Measurements from ENCODE around the gene NFKBIB.
A peak's percentile ranks its signal among the peaks of the same experiment; 100 is the strongest.
"Not testable (repeated sequence)": the region's sequence is repeated elsewhere in the genome, so short reads cannot be mapped to it uniquely, and the experiment has no call there.

Gene NFKBIB

DNA sequence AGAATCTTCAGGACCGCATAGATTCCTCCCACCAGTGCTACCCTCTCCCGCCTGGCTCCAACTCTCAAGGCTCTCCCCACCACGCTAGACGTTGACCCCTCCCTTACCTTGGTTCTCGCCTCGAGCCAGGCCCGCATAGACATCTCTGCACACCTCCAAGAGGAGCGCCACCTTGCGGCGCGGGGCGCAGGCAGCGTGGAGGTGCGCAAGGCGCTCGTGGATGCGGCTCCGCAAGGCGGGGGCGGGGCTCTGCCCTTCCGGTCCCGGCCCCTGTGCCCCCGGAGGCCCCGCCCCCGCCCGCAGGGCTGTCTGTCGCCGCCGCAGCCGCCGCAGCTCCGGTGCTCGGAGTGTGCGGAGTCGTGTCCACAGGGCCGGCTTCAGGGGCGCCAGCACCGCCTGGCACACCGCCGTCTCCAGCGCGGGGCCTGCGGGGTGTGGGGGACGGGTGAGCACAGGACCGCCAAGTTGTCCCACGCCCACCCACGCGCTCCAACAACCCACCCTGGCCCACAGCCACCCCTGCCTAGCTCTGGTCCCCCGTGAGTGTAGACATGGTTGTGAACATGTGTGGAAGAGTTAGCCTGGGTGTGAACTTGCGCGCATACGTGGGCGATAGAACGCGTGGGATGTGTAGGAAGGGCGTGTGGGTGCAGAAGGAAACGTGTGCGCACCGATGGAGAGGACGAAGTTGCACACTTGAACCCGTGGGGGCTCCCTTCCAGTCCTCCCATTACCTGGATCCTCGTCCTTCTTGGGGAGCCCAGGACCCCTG is 29.7 kb upstream of the NFKBIB start:
- H3K9ac ChIP-seq = peak overlapping the region; percentile 25 to 72 (median 62); a peak in 20 of 22 replicates
- H3K4me3 ChIP-seq = peak overlapping the region; percentile 50 to 69 (median 57)
- TF ChIP-seq Cebpa-rat (IDR thresholded peaks at IDR 0.05) = no peak
- H3K4me1 ChIP-seq = peaks cover 57 to 89% (median 79%) of the 10 kb centered on the region in 10 experiments
- no peaks in the 10 kb centered on the region; a peak in 1 of 22 replicates for H4K20me1 ChIP-seq
- peak overlapping the region in 9 of 11 experiments; percentile 24 to 65 (median 55); a peak in 14 of 22 replicates for H3K27ac ChIP-seq
- no peaks in the 10 kb centered on the region for H3K9me3 ChIP-seq (replicated peaks in 1 of 11)
- H3K4me2 ChIP-seq = peak overlapping the region; percentile 85 to 99 (median 95)
- no peaks in the 10 kb centered on the region for H3K36me3 ChIP-seq
- no peaks in the 10 kb centered on the region for H3K27me3 ChIP-seq

DNA sequence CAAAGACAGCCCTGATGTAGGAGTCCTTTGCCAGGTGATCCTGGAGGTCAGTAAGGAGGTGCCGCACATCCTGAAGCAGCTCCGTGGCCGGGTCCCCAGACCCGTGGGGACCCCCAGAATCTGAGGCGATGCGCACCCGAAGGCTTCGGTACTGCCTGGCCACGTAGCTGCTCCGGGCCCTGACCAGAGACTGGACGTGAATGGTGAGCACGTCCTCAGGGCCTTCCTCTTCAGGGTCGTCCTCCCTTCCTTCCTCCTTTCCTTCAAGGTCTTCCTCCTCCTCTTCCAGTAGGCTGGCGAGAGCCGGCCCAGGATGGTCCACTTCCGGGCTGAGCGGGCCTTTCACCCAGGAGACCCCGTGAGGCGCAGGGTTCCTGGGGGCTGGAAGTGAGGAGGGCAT is 29.2 kb upstream of the NFKBIB start:
- H3K4me3 ChIP-seq = peak overlapping the region in 3 of 10 experiments; percentile 57 to 65 (median 57); a peak in 4 of 20 replicates
- H3K4me1 ChIP-seq = peaks cover 51 to 84% (median 75%) of the 10 kb centered on the region in 10 experiments
- H3K36me3 ChIP-seq = no peaks in the 10 kb centered on the region
- H3K27ac ChIP-seq = peak overlapping the region in 5 of 11 experiments; percentile 24 to 63 (median 55); a peak in 4 of 22 replicates
- TF ChIP-seq Cebpa-rat (IDR thresholded peaks at IDR 0.05) = no peak
- peak overlapping the region in 3 of 11 experiments; percentile 42 to 72 (median 66); a peak in 2 of 22 replicates for H3K9ac ChIP-seq
- H4K20me1 ChIP-seq = no peaks in the 10 kb centered on the region
- no peaks in the 10 kb centered on the region for H3K9me3 ChIP-seq (replicated peaks in 1 of 11)
- H3K27me3 ChIP-seq = no peaks in the 10 kb centered on the region
- peak overlapping the region; percentile 85 to 99 (median 95) for H3K4me2 ChIP-seq

DNA sequence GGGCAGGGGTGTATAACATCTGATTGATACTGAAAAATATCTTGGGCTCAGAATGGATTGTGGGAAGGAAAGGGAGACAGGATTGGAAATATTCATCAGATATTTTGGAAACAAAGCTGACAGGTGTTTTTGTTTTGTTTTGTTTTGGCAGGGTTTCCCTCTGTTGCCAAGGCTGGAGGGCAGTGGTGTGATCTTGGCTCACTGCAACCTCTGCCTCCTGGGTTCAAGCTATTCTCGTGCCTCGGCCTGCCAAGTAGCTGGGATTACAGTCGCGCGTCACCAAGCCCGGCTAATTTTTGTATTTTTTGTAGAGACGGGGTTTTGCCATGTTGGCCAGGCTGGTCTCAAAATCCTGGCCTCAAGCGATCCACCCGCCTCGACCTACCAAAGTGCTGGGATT is 26.4 kb upstream of the NFKBIB start:
- not testable (repeated sequence) for H4K20me1 ChIP-seq; H3K9me3 ChIP-seq (replicated peaks in 1 of 11); H3K27me3 ChIP-seq; H3K9ac ChIP-seq; H3K36me3 ChIP-seq; H3K4me3 ChIP-seq
- H3K27ac ChIP-seq = peak overlapping the region in 1 of 11 experiments; percentile 18; a peak in 1 of 22 replicates
- peaks cover 51 to 87% (median 81%) of the 10 kb centered on the region in 10 experiments for H3K4me1 ChIP-seq
- H3K4me2 ChIP-seq = peak overlapping the region in 5 of 11 experiments; percentile 19 to 59 (median 34); a peak in 7 of 22 replicates

DNA sequence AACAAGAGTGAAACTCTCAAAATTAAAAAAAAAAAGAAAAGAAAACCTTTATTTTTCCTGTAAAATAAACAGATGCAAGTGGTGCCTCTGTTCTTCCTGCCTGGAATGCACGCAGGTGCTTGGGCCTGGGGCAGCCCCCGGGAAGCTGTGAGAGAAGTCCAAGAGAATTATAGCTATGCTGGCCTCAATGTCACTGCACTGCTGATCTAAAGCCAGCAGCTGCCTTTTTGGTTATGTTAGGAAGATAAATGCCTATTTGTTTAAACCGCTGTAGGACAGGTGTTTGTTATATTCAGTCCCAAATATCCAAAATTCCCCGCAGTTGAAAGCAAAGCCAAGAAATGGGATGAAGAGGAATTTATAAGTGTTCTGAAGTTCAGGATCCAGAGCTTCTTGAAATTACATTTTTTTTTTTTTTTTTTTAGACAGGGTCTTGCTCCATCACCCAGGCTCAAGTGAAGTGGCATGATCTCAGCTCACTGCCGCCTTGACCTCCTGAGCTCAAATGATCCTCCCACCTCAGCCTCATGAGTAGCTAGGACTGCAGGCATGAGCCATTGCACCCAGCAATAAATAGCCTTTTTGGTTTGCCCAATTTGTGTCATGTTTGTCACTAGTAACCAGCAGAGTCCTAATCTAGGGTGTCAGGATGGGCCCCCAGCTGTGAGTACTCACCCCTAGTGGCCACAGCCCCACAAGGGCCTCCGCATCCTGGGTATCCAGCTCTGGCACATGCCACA is 23.9 kb upstream of the NFKBIB start:
- no peak for TF ChIP-seq Cebpa-rat (IDR thresholded peaks at IDR 0.05)
- Histone ChIP-seq H3K4me1 (peaks cover 39 to 87% (median 81%) of the 10 kb centered on the region in 10 experiments), H4K20me1 (no peaks in the 10 kb centered on the region), H3K9ac (no peak overlapping the region), H3K4me2 (peak overlapping the region in 10 of 11 experiments; percentile 88 to 99 (median 96); a peak in 20 of 22 replicates), H3K36me3 (peaks cover 0 to 5% (median 0%) of the 10 kb centered on the region in 11 experiments; a peak in 2 of 22 replicates), H3K27ac (peak overlapping the region in 3 of 11 experiments; percentile 10 to 97 (median 58); a peak in 2 of 22 replicates), H3K9me3 (replicated peaks in 1 of 11) (no peaks in the 10 kb centered on the region), H3K27me3 (no peaks in the 10 kb centered on the region), H3K4me3 (no peak overlapping the region)

DNA sequence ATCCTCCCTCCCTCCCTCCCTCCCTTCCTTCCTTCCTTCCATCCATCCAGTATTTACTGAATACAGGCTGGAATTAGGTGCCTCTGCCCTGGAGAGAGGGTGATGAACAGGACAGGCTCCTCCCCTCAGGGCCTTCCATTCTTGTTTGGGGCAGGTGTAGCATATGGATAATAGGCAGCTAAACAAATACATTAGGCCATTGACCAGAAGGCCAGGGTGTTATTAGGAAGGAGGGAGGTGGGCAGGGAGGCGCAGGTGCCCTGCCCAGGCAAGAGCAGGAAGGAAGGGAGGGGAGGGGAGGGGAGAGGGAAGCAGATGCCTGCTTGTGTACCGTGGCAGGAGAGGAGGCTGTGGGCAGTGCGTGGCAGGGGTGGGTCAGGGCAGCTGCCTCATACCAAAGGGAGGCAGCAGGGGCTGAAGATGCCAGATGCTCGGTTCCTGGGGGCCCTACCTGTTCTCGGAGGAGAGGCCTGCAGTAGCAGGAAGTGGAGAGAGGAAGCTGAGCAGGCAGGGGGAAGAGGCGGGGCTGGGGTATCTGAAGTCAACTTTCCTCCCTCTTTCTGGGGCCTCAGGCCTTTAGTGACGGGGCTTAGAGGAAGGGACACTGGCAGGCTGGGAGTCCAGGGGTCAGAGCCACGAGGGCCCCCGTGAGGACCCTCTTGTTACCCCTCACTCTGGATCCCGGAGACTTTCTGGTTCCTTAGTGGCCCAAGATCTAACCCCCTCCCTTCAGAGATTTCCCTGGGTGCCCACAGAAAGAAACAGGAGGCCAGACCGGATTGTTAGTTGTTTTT is 21.8 kb upstream of the NFKBIB start, which contains the start of gene RINL:
Gene RINL, minus strand, starts transcription at position 495 of the 794 bp plus-strand sequence. CDS start 1,533 bp downstream, outside the sequence.
- no peak for TF ChIP-seq Cebpa-rat (IDR thresholded peaks at IDR 0.05)
- peak within 1 kb of the TSS; percentile 78 to 97 (median 90) for H3K27ac ChIP-seq
- H4K20me1 ChIP-seq = no peaks in the 10 kb centered on the region
- H3K27me3 ChIP-seq = no peaks in the 10 kb centered on the region
- H3K9ac ChIP-seq = peak within 1 kb of the TSS; percentile 73 to 86 (median 83)
- peak within 1 kb of the TSS; percentile 40 to 66 (median 50) for H3K4me3 ChIP-seq
- H3K4me2 ChIP-seq = peak within 1 kb of the TSS; percentile 87 to 99 (median 96)
- peaks cover 37 to 90% (median 80%) of the 10 kb centered on the region in 10 experiments for H3K4me1 ChIP-seq
- H3K9me3 ChIP-seq (replicated peaks in 1 of 11) = no peaks in the 10 kb centered on the region
- H3K36me3 ChIP-seq = peaks cover 0 to 26% (median 10%) of the 10 kb centered on the region in 11 experiments; a peak in 11 of 22 replicates

DNA sequence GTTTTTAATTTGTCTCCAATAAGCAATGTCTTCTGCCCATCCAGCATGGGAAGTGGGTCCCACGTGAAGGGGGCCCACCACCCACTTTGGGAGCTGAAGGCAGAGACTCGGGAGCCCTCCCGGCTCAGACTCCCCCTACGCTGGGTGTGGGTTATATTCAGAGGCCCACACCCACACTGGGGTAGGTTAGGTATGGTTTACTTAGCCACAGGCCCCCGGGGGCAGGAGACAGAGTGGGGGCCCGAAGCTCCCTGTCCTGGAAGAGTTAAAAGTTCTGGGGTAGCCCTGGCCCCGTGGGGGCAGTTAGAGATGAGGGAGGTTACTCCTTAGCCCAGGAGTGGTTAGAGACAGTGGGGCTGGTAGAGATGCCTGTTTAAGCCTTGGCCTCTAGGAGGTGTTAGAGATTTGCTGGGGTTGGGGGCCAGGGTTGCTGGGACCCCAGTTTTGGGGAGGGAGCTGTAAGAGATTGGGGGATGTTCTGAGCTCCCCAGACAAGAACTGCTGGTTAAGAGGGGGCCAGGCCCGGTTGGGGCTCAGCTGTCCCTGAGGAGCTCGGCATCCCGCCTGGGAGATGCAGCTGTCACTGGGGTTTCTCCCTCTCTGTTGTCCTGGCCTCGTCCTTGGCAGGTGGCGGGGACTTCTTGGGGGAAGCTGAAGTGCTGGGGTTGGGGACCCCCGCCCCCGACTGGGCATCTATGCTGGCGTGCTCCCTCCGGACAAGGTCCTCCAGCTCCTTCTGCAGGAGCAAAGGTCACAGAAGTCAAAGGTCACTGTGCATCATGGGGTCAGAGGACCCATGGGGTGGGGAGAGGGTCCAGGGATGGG is 21.0 kb upstream of the NFKBIB start:
- no peaks in the 10 kb centered on the region for H3K9me3 ChIP-seq (replicated peaks in 1 of 11)
- peaks cover 37 to 90% (median 79%) of the 10 kb centered on the region in 10 experiments for H3K4me1 ChIP-seq
- no peaks in the 10 kb centered on the region for H3K27me3 ChIP-seq
- no peaks in the 10 kb centered on the region for H4K20me1 ChIP-seq
- peak overlapping the region; percentile 78 to 97 (median 90) for H3K27ac ChIP-seq
- H3K9ac ChIP-seq = peak overlapping the region; percentile 73 to 86 (median 83)
- TF ChIP-seq Cebpa-rat (IDR thresholded peaks at IDR 0.05) = no peak
- peaks cover 0 to 32% (median 11%) of the 10 kb centered on the region in 11 experiments; a peak in 13 of 22 replicates for H3K36me3 ChIP-seq
- H3K4me2 ChIP-seq = peak overlapping the region; percentile 87 to 99 (median 96)
- peak overlapping the region in 9 of 10 experiments; percentile 44 to 66 (median 51); a peak in 18 of 20 replicates for H3K4me3 ChIP-seq

DNA sequence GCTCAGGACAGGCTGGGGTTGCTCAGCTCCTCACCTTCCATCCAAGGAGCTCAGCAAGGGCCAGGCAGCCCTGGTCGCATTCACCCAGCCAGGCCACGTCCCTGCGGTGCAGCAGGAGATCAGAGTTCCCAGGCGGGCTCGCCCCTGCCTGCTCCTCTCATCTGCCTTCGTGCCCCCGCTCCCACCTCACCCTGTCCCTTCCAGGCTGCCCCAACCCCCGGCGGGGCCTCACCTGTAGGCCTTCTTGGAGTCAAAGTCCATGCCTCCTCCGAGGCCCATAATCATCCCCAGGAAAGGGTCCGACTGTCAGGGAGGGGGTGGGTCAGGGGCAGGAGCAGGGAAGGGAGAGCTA is 20.4 kb upstream of the NFKBIB start:
- Histone ChIP-seq H3K27me3 (no peaks in the 10 kb centered on the region), H3K36me3 (peaks cover 0 to 34% (median 11%) of the 10 kb centered on the region in 11 experiments; a peak in 13 of 22 replicates), H3K9me3 (replicated peaks in 1 of 11) (no peaks in the 10 kb centered on the region), H3K9ac (peak overlapping the region in 9 of 11 experiments; percentile 73 to 86 (median 82); a peak in 16 of 22 replicates), H3K4me1 (peaks cover 37 to 87% (median 76%) of the 10 kb centered on the region in 10 experiments), H4K20me1 (no peaks in the 10 kb centered on the region), H3K27ac (peak overlapping the region in 10 of 11 experiments; percentile 84 to 97 (median 91); a peak in 19 of 22 replicates), H3K4me3 (peak overlapping the region in 4 of 10 experiments; percentile 46 to 53 (median 50); a peak in 6 of 20 replicates), H3K4me2 (peak overlapping the region in 10 of 11 experiments; percentile 88 to 99 (median 96); a peak in 20 of 22 replicates)
- TF ChIP-seq Cebpa-rat (IDR thresholded peaks at IDR 0.05) = no peak
